ENCODE measurements around the gene TMEM272. TPM values are rescaled to one million over a fixed set of nuclear protein-coding genes. Genes with fewer than 3 reads are reported as not detected.

The TMEM272 gene
- polyA plus RNA-seq, 1 of the 3 experiments (the other 2 are of a cell fraction) = not detected

DNA sequence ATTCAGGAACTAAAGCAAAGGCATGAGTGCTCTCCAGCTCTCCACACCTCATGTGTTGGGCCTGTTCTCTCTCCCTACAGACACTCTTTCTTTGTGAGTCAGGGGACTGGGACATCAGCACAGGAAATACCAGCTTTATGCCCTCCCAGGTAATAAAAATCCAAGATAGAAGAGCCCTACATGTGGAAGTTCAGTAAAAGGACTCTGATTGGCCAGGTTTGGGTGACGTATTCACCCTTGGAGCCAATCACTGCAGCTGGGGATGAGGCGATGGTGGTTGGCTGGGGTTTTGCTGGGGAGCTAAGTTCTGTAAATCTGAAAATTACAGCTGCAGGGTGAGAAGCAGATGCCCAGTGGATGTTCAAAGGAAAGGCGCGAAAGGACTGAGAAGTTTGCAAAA is 49.3 kb upstream of the TMEM272 start:
- ChIA-PET CTCF (interaction anchor here (1.5 to 6.9 kb wide), 3 partner anchors 33 to 235 kb away, joined by 3 to 52 read pairs (median 6); partner anchors contain the start of genes CCDC70 and NEK5), POLR2A (no interaction called here)
- Histone ChIP-seq H3K4me1 (ENCODE audit: control insufficient read depth in 1 of 2, insufficient read depth in 2 of 2, low read depth in 1 of 2, low read length in 1 of 2) (peaks cover 0 to 20% of the 10 kb centered on the region in 2 experiments; a peak in 1 of 4 replicates), H3K4me2 (no peak overlapping the region), H2AFZ (ENCODE audit: low read depth) (no peak overlapping the region), H3K9me3 (no peaks in the 10 kb centered on the region), H3K27ac (ENCODE audit: low read depth in 2 of 2, low read length in 1 of 2) (no peak overlapping the region), H3K36me3 (replicated peaks in 1 of 2; ENCODE audit: control insufficient read depth in 1 of 2, insufficient read depth in 2 of 2, low read length in 1 of 2) (no peaks in the 10 kb centered on the region), H3K27me3 (ENCODE audit: insufficient read depth) (no peaks in the 10 kb centered on the region), H4K20me1 (ENCODE audit: insufficient read depth) (no peaks in the 10 kb centered on the region), H3K4me3 (ENCODE audit: low read depth in 2 of 2, low read length in 1 of 2) (no peak overlapping the region), H3F3A (replicated peaks; ENCODE audit: insufficient read depth) (no peaks in the 10 kb centered on the region), H3K79me2 (ENCODE audit: insufficient read depth) (no peaks in the 10 kb centered on the region), H3K9me2 (no peaks in the 10 kb centered on the region), H3K9ac (no peak overlapping the region)
- 90% methylated on average over 4 of the region's 4 CpGs for WGBS (ENCODE audit: low lambda C conversion rate)
- TF ChIP-seq POLR2AphosphoS5 (IDR thresholded peaks at IDR 0.05; ENCODE audit: low read depth, low read length) = no peak
- TF ChIP-seq SIN3A (IDR thresholded peaks at IDR 0.05; ENCODE audit: borderline replicate concordance, low read depth, low read length) = no peak
- no peak for TF ChIP-seq MXI1 (IDR thresholded peaks at IDR 0.05; ENCODE audit: low read depth, low read length)
- TF ChIP-seq GATA2 (CRISPR knock-in tag; IDR thresholded peaks at IDR 0.05) = no peak
- TF ChIP-seq FOSL2 (IDR thresholded peaks at IDR 0.05; ENCODE audit: borderline replicate concordance, low read depth) = no peak
- TF ChIP-seq RXRA (IDR thresholded peaks at IDR 0.05; ENCODE audit: borderline replicate concordance, low read depth) = no peak
- no peak for TF ChIP-seq FOXM1 (IDR thresholded peaks at IDR 0.05; ENCODE audit: low read depth)
- TF ChIP-seq RAD21 (IDR thresholded peaks at IDR 0.05; ENCODE audit: low read length) = no peak
- TF ChIP-seq FOXJ3 (CRISPR knock-in tag; IDR thresholded peaks at IDR 0.05) = no peak
- no peak for DNase-seq

DNA sequence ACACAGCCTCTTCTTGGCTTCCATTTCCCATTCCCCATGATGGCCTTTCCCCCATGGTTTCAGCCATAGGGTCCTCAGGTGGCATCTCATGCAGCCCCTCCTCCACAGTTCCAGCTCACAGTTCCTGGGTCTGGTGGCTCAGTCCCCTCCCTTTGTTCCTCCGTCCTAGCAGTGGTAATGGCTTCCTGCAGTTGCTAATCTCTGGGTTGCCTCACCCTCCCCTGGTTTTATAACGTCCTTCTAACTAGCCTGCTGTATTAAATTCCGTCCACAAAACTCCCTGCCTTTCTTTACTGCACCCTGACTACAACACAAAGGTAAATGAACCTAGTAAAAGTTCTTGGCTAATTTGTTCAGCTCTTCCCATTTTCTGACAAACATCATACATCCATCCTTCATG is 47.7 kb upstream of the TMEM272 start:
- H3K4me2 ChIP-seq = no peak overlapping the region
- no peaks in the 10 kb centered on the region for H3K27me3 ChIP-seq (ENCODE audit: insufficient read depth)
- no peaks in the 10 kb centered on the region for H3F3A ChIP-seq (replicated peaks; ENCODE audit: insufficient read depth)
- H3K9me3 ChIP-seq = no peaks in the 10 kb centered on the region
- no peak overlapping the region for H3K27ac ChIP-seq (ENCODE audit: low read depth in 2 of 2, low read length in 1 of 2)
- H3K4me1 ChIP-seq (ENCODE audit: control insufficient read depth in 1 of 2, insufficient read depth in 2 of 2, low read depth in 1 of 2, low read length in 1 of 2) = peaks cover 0 to 20% of the 10 kb centered on the region in 2 experiments; a peak in 1 of 4 replicates
- TF ChIP-seq, protein P1, sequence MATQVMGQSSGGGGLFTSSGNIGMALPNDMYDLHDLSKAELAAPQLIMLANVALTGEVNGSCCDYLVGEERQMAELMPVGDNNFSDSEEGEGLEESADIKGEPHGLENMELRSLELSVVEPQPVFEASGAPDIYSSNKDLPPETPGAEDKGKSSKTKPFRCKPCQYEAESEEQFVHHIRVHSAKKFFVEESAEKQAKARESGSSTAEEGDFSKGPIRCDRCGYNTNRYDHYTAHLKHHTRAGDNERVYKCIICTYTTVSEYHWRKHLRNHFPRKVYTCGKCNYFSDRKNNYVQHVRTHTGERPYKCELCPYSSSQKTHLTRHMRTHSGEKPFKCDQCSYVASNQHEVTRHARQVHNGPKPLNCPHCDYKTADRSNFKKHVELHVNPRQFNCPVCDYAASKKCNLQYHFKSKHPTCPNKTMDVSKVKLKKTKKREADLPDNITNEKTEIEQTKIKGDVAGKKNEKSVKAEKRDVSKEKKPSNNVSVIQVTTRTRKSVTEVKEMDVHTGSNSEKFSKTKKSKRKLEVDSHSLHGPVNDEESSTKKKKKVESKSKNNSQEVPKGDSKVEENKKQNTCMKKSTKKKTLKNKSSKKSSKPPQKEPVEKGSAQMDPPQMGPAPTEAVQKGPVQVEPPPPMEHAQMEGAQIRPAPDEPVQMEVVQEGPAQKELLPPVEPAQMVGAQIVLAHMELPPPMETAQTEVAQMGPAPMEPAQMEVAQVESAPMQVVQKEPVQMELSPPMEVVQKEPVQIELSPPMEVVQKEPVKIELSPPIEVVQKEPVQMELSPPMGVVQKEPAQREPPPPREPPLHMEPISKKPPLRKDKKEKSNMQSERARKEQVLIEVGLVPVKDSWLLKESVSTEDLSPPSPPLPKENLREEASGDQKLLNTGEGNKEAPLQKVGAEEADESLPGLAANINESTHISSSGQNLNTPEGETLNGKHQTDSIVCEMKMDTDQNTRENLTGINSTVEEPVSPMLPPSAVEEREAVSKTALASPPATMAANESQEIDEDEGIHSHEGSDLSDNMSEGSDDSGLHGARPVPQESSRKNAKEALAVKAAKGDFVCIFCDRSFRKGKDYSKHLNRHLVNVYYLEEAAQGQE (IDR thresholded peaks at IDR 0.05; ENCODE audit: low read depth, low read length) = no peak
- TF ChIP-seq YY1 (IDR thresholded peaks at IDR 0.05; ENCODE audit: low read depth) (no peak), RCOR1 (IDR thresholded peaks at IDR 0.05; ENCODE audit: low read length) (no peak), TAF1 (IDR thresholded peaks at IDR 0.05; ENCODE audit: borderline replicate concordance, low read depth, low read length) (no peak), EP300 (IDR thresholded peaks at IDR 0.05; ENCODE audit: borderline replicate concordance in 1 of 2, low read depth in 1 of 2, low read length in 1 of 2) (no peak), FOXM1 (IDR thresholded peaks at IDR 0.05; ENCODE audit: low read depth) (no peak), MXI1 (IDR thresholded peaks at IDR 0.05; ENCODE audit: low read depth, low read length) (no peak), FOXJ3 (CRISPR knock-in tag; IDR thresholded peaks at IDR 0.05) (no peak)
- TF ChIP-seq, protein P2, sequence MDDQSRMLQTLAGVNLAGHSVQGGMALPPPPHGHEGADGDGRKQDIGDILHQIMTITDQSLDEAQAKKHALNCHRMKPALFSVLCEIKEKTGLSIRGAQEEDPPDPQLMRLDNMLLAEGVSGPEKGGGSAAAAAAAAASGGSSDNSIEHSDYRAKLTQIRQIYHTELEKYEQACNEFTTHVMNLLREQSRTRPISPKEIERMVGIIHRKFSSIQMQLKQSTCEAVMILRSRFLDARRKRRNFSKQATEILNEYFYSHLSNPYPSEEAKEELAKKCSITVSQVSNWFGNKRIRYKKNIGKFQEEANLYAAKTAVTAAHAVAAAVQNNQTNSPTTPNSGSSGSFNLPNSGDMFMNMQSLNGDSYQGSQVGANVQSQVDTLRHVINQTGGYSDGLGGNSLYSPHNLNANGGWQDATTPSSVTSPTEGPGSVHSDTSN (IDR thresholded peaks at IDR 0.05) = no peak
- TF ChIP-seq, protein P3, sequence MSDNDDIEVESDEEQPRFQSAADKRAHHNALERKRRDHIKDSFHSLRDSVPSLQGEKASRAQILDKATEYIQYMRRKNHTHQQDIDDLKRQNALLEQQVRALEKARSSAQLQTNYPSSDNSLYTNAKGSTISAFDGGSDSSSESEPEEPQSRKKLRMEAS (IDR thresholded peaks at IDR 0.05; ENCODE audit: low read depth) = no peak
- TF ChIP-seq, protein P4, sequence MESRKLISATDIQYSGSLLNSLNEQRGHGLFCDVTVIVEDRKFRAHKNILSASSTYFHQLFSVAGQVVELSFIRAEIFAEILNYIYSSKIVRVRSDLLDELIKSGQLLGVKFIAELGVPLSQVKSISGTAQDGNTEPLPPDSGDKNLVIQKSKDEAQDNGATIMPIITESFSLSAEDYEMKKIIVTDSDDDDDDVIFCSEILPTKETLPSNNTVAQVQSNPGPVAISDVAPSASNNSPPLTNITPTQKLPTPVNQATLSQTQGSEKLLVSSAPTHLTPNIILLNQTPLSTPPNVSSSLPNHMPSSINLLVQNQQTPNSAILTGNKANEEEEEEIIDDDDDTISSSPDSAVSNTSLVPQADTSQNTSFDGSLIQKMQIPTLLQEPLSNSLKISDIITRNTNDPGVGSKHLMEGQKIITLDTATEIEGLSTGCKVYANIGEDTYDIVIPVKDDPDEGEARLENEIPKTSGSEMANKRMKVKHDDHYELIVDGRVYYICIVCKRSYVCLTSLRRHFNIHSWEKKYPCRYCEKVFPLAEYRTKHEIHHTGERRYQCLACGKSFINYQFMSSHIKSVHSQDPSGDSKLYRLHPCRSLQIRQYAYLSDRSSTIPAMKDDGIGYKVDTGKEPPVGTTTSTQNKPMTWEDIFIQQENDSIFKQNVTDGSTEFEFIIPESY (IDR thresholded peaks at IDR 0.05; ENCODE audit: borderline replicate concordance, low read depth) = no peak
- 31% methylated on average over 3 of the region's 3 CpGs for WGBS (ENCODE audit: low lambda C conversion rate)
- H4K20me1 ChIP-seq (ENCODE audit: insufficient read depth) = no peaks in the 10 kb centered on the region
- ChIA-PET POLR2A (no interaction called here), CTCF (interaction anchor here (1.2 to 6.9 kb wide), 6 partner anchors 14 to 309 kb away, joined by 3 to 52 read pairs (median 5); partner anchors contain the start of gene NEK5)
- no peak overlapping the region for H3K4me3 ChIP-seq (ENCODE audit: low read depth in 2 of 2, low read length in 1 of 2)
- DNase-seq = no peak
- no peaks in the 10 kb centered on the region for H3K79me2 ChIP-seq (ENCODE audit: insufficient read depth)
- no peaks in the 10 kb centered on the region for H3K9me2 ChIP-seq
- H2AFZ ChIP-seq (ENCODE audit: low read depth) = no peak overlapping the region
- H3K36me3 ChIP-seq (replicated peaks in 1 of 2; ENCODE audit: control insufficient read depth in 1 of 2, insufficient read depth in 2 of 2, low read length in 1 of 2) = no peaks in the 10 kb centered on the region
- H3K9ac ChIP-seq = no peak overlapping the region

All from SK-N-SH (cell line).